Sigmoid colon (tissue), 4 donors: Measurements from ENCODE around the gene ELMO1.

ENCODE experiments used
- CTCF ChIP-seq, 4 experiments: fragments of 450-650 bp in 3 of 4; fragments of 200-600 bp in 1 of 4; IDR thresholded peaks; one replicate each; pipeline ENCODE4 v1.5.1; 2016 to 2019; ENCODE audit warnings: antibody characterized with exemption in 4 of 4, mild to moderate bottlenecking in 3 of 4, moderate library complexity in 2 of 4
- EP300 ChIP-seq, 4 donors: sonication (generic); formaldehyde crosslinking; IDR thresholded peaks; one replicate each; pipeline ENCODE4 v1.6.1; 2017; ENCODE audit warnings: antibody characterized with exemption in 4 of 4
- POLR2A ChIP-seq, 2 donors: fragments of 450-650 bp; IDR thresholded peaks; one replicate each; pipeline ENCODE4 v1.6.1; 2016; ENCODE audit warnings: antibody characterized with exemption in 2 of 2, mild to moderate bottlenecking in 2 of 2, moderate library complexity in 2 of 2
- POLR2AphosphoS5 ChIP-seq, 4 donors: sonication (generic); formaldehyde crosslinking; IDR thresholded peaks; one replicate each; pipeline ENCODE4 v1.6.1; 2017; ENCODE audit warnings: antibody characterized with exemption in 4 of 4

- TF ChIP-seq POLR2AphosphoS5 (IDR thresholded peaks at IDR 0.05) (no peak), CTCF (IDR thresholded peaks at IDR 0.05) (no peak), POLR2A (IDR thresholded peaks at IDR 0.05) (no peak), EP300 (IDR thresholded peaks at IDR 0.05) (no peak)
These were observed 95.4 kb downstream of the ELMO1 start for GRCh38 chr7:37352974-37353948.
